Endothelial cell of umbilical vein (primary cell): ENCODE results near the gene DLG5. TPM values are rescaled to one million over a fixed set of nuclear protein-coding genes. Genes with fewer than 3 reads are reported as not detected.

ENCODE experiments used
- BruUV-seq: library from RNA; stranded (reverse); fragments of 400-500 nt; replicated peaks from 2 replicates; lab custom pipeline; 2021; lab: Mats Ljungman, UMichigan
- CTCF ChIA-PET: fragments of 300-600, 350-600 bp; sonication (Branson Sonifier 250); formaldehyde crosslinking; loops from one replicate; lab custom pipeline; 2021; ENCODE audit warnings: antibody characterized with exemption, inconsistent platforms; lab: Charles Lee
- POLR2A ChIA-PET: fragments of 300-600, 350-600 bp; sonication (Branson Sonifier 250); formaldehyde crosslinking; loops from one replicate; lab custom pipeline; 2021; ENCODE audit warnings: antibody characterized with exemption, inconsistent platforms; lab: Charles Lee
- DNase-seq: peaks from one replicate; pipeline ENCODE4 v3.0.0-alpha.2; 2011; ENCODE audit warnings: low read depth, low spot score
- FAIRE-seq: peaks from 2 replicates; lab custom pipeline; 2011; peaks lifted over from hg19 to GRCh38; lab: Jason Lieb, UNC
- H2AFZ ChIP-seq: 2 replicates; pipeline ENCODE4 v1.6.0; 2012; ENCODE audit warnings: low read depth, low read length, control low read depth, inconsistent platforms
- H3K27ac ChIP-seq: 2 replicates; pipeline ENCODE4 v1.5.1; 2011; ENCODE audit warnings: low read depth, mild to moderate bottlenecking, control low read depth, low read length, moderate library complexity; ENCODE audit not compliant: insufficient read depth
- H3K27me3 ChIP-seq, 2 experiments: 2 replicates each; pipeline versions ENCODE4 v1.6.0 to v1.6.1; 2011; ENCODE audit warnings: low read length in 2 of 2, mixed read lengths in 1 of 2; ENCODE audit not compliant: control insufficient read depth in 2 of 2, insufficient read depth in 2 of 2
- H3K36me3 ChIP-seq, 2 experiments: 2 replicates in 1 of 2; 3 replicates in 1 of 2; pipeline ENCODE4 v1.5.1; 2011; ENCODE audit warnings: low read length in 2 of 2, mild to moderate bottlenecking in 1 of 2, moderate library complexity in 1 of 2; ENCODE audit not compliant: control insufficient read depth in 2 of 2, insufficient read depth in 2 of 2; ENCODE audit errors: extremely low read depth in 1 of 2
- H3K4me1 ChIP-seq: 3 replicates; pipeline ENCODE4 v1.5.1; 2011; ENCODE audit warnings: mild to moderate bottlenecking, low read length; ENCODE audit not compliant: control insufficient read depth, insufficient read depth; ENCODE audit errors: extremely low read depth
- H3K4me2 ChIP-seq: 2 replicates; pipeline ENCODE4 v1.6.1; 2011; ENCODE audit warnings: low read length, control low read depth, mixed read lengths; ENCODE audit not compliant: insufficient read depth
- H3K4me3 ChIP-seq, 3 experiments: fragments of 200-600 bp in 1 of 3; sonication (generic), shearing (Covaris generic) in 1 of 3; replicated peaks in 1 of 3; 2 replicates each; pipeline ENCODE4 v1.5.1; 2011 to 2016; ENCODE audit warnings: control low read depth in 3 of 3, low read length in 3 of 3, mild to moderate bottlenecking in 2 of 3, inconsistent platforms in 1 of 3, low read depth in 1 of 3, moderate library complexity in 1 of 3; ENCODE audit not compliant: insufficient read depth in 1 of 3
- H3K79me2 ChIP-seq: 2 replicates; pipeline ENCODE4 v1.6.0; 2012; ENCODE audit warnings: low read length, inconsistent platforms; ENCODE audit not compliant: control insufficient read depth, insufficient read depth
- H3K9ac ChIP-seq: replicated peaks from 2 replicates; pipeline ENCODE3; 2011; ENCODE audit warnings: low read length, control low read depth; ENCODE audit not compliant: insufficient read depth; ENCODE audit errors: extremely low read depth
- H3K9me1 ChIP-seq: replicated peaks from 3 replicates; pipeline ENCODE4 v1.6.0; 2011; ENCODE audit warnings: mild to moderate bottlenecking, low read length; ENCODE audit not compliant: control insufficient read depth, insufficient read depth; ENCODE audit errors: extremely low read depth
- H3K9me3 ChIP-seq: replicated peaks from 2 replicates; pipeline ENCODE4 v1.5.1; 2012; ENCODE audit warnings: low read length, inconsistent platforms; ENCODE audit not compliant: control insufficient read depth, insufficient read depth
- H4K20me1 ChIP-seq: replicated peaks from 2 replicates; pipeline ENCODE3; 2011; ENCODE audit warnings: mild to moderate bottlenecking, low read length; ENCODE audit not compliant: control insufficient read depth, insufficient read depth; ENCODE audit errors: extremely low read depth
- FOS ChIP-seq: IDR thresholded peaks from 2 replicates; pipeline ENCODE4 v1.6.1; 2011; ENCODE audit warnings: mild to moderate bottlenecking, low read length, moderate library complexity, borderline replicate concordance; ENCODE audit not compliant: insufficient read depth
- GATA2 ChIP-seq: IDR thresholded peaks from 2 replicates; pipeline ENCODE4 v1.7.0; 2011; ENCODE audit warnings: low read depth, mild to moderate bottlenecking, moderate library complexity, mixed read lengths, low read length; ENCODE audit not compliant: insufficient read length, insufficient read depth
- JUN ChIP-seq: IDR thresholded peaks from 2 replicates; pipeline ENCODE4 v1.6.1; 2011; ENCODE audit warnings: borderline replicate concordance, low read depth; ENCODE audit not compliant: insufficient read length, insufficient read depth
- POLR2A ChIP-seq: IDR thresholded peaks from 2 replicates; pipeline ENCODE4 v1.6.1; 2012; ENCODE audit warnings: low read depth, mild to moderate bottlenecking, control low read depth, low read length
- POLR2AphosphoS5 ChIP-seq: IDR thresholded peaks from 2 replicates; pipeline ENCODE4 v1.6.1; 2012; ENCODE audit warnings: low read depth, mild to moderate bottlenecking, control low read depth, low read length, moderate library complexity; ENCODE audit not compliant: insufficient read depth
- dilution Hi-C: fragments of 300-500 bp; cut with MboI; formaldehyde crosslinking; loops from one replicate; pipeline ENCODE4 v1.15.0; 2019; ENCODE audit warnings: low sequenced_read_pairs; ENCODE audit not compliant: extremely low pct_ligation_motif_present
- intact Hi-C: fragments of 100-400 bp; cut with micrococcal nuclease; formaldehyde crosslinking; loops from one replicate; pipeline ENCODE4 v1.10.0; 2022
- polyA plus RNA-seq, 4 experiments: library from polyadenylated mRNA; depleted of rRNA in 3 of 4; stranded (reverse) in 3 of 4; unstranded in 1 of 4; fragments of >200 nt; gene quantifications; 2 replicates each; pipeline versions ENCODE4 v1.2.1 to v1.2.3, GENCODE V29; 2011 to 2012; ENCODE audit warnings: missing spikeins in 1 of 4
- total RNA-seq: library from RNA; stranded (reverse); gene quantifications from 2 replicates; pipeline ENCODE4 v1.2.3, GENCODE V29; 2021

The DLG5 gene
- total and polyA plus RNA-seq, 2 donors (not counting 3 experiments of a cell fraction or from before 2014, with no cell fraction given) = 12.3 to 24.9 TPM

- Histone ChIP-seq H3K4me2 (peak overlapping the region; percentile 86), H3K9ac (peak overlapping the region; percentile 74), H3K79me2 (no peaks in the 10 kb centered on the region), H3K36me3 (peaks cover 0 to 11% of the 10 kb centered on the region in 2 experiments), H3K4me3 (peak overlapping the region in 1 of 3 experiments; percentile 18), H3K9me1 (no peaks in the 10 kb centered on the region), H4K20me1 (no peaks in the 10 kb centered on the region), H3K27me3 (no peaks in the 10 kb centered on the region), H2AFZ (peak overlapping the region; percentile 24), H3K4me1 (peaks cover 23% of the 10 kb centered on the region), H3K27ac (peak overlapping the region; percentile 89), H3K9me3 (no peaks in the 10 kb centered on the region)
- dilution Hi-C loops = no loop called here
- FAIRE-seq = peak; percentile 99
- intact Hi-C loops = loop anchor here (2.0 kb wide), 1 partner anchor 680 kb away; no protein-coding TSS in a partner anchor
- POLR2A ChIA-PET = no interaction called here
- BruUV-seq = no TSS peak
- TF ChIP-seq GATA2 = no peak
- peak; percentile 47 for TF ChIP-seq POLR2AphosphoS5
- peak; percentile 81 for TF ChIP-seq FOS
- TF ChIP-seq JUN = peak; percentile 59
- DNase-seq = peak; percentile 83
- CTCF ChIA-PET = interaction anchor here (0.7 to 3.5 kb wide), 12 partner anchors 9 to 158 kb away, joined by 3 to 58 read pairs (median 3); no protein-coding TSS in a partner anchor
Measured at GRCh38 chr10:77844713-77845445, 81.7 kb downstream of the DLG5 start.

DNA sequence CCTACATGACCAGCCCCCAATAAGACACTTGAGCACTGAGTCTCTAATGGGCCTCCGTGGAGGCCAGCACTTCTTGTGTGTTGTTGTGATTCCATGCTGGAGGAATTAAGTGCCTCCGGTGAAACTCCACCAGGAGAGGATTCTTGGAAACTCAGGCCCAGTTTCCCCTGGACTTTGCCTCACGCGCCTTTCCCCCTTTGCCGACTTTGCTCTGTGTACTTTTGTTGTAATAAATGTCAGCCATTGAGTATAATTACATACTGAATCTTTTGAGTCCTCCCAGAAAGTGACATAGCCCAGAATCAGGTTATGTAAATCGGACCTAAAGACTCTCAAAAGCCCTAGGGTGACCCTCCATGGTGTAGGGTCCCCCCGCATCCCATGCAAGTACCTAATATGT is 82.4 kb downstream of the DLG5 start:
- H3K27ac ChIP-seq = peak overlapping the region; percentile 89
- ChIA-PET CTCF (no interaction called here), POLR2A (no interaction called here)
- H3K9ac ChIP-seq = no peak overlapping the region
- dilution Hi-C loops (no loop called here), intact Hi-C loops (loop anchor here (2.0 kb wide), 1 partner anchor 679 kb away; no protein-coding TSS in a partner anchor)
- TF ChIP-seq POLR2AphosphoS5 (no peak), POLR2A (no peak), FOS (no peak), JUN (no peak)
- H3K4me2 ChIP-seq = no peak overlapping the region
- peak; percentile 44 for FAIRE-seq
- no peaks in the 10 kb centered on the region for H3K9me1 ChIP-seq
- no peak overlapping the region for H3K4me3 ChIP-seq
- BruUV-seq = no TSS peak
- peaks cover 23% of the 10 kb centered on the region for H3K4me1 ChIP-seq
- peaks cover 0 to 11% of the 10 kb centered on the region in 2 experiments for H3K36me3 ChIP-seq
- H2AFZ ChIP-seq = no peak overlapping the region
- H4K20me1 ChIP-seq = no peaks in the 10 kb centered on the region
- H3K27me3 ChIP-seq = no peaks in the 10 kb centered on the region
- DNase-seq = no peak
- H3K9me3 ChIP-seq = no peaks in the 10 kb centered on the region
- H3K79me2 ChIP-seq = no peaks in the 10 kb centered on the region
